ENCODE results near the gene PRRT1. TPM values are rescaled to one million over a fixed set of nuclear protein-coding genes. Genes with fewer than 3 reads are reported as not detected.
A peak's percentile ranks its signal among the peaks of the same experiment; 100 is the strongest.

PRRT1 gene
- total and polyA plus RNA-seq, 4 donors, result 0.08 to 0.24 (median 0.19) TPM; not detected in 1

DNA sequence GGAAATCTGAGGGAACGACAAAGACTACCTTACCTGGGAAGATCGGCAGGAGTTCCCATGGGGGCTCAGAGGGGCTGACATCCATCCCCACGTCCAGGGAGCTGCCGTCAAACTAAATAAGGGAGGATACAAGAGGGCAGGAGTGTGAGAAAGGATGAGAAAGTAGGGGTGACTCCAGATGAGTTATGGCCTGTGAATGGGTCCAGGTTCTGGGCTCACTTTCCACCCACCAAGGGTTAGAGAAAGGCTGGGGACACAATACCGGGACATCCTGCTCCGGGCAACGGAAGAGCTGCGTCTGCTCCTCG is 24.4 kb downstream of the PRRT1 start:
- 12% methylated on average over 9 of the region's 9 CpGs for WGBS
- Histone ChIP-seq H3K4me1 (ENCODE audit: control insufficient read depth in 4 of 4, insufficient read depth in 4 of 4, low read length in 3 of 4) (peaks cover 3 to 28% (median 24%) of the 10 kb centered on the region in 4 donors), H3K27ac (ENCODE audit: low read depth in 1 of 2, low read length in 2 of 2) (no peak overlapping the region), H3K36me3 (ENCODE audit: control insufficient read depth in 4 of 4, insufficient read depth in 3 of 4, low read depth in 1 of 4, low read length in 3 of 4) (peaks cover 2 to 12% (median 11%) of the 10 kb centered on the region in 4 donors), H3K9ac (ENCODE audit: low read depth in 1 of 2, low read length in 2 of 2) (peak overlapping the region; percentile 18 to 58), H3K27me3 (ENCODE audit: control insufficient read depth in 4 of 4, insufficient read depth in 4 of 4, low read length in 3 of 4) (no peaks in the 10 kb centered on the region), H3K9me3 (ENCODE audit: control insufficient read depth in 4 of 4, low read length in 3 of 4) (no peaks in the 10 kb centered on the region), H3K4me3 (ENCODE audit: low read depth in 1 of 3, low read length in 3 of 3) (peak overlapping the region; percentile 89 to 98 (median 90))
- no peak for DNase-seq (ENCODE audit: low spot score)
- TF ChIP-seq TAF1 (conservative IDR thresholded peaks at IDR 0.05) (no peak), ZBTB33 (IDR thresholded peaks at IDR 0.05) (no peak), ATF3 (IDR thresholded peaks at IDR 0.05) (no peak), REST (IDR thresholded peaks at IDR 0.05) (no peak), FOXA2 (IDR thresholded peaks at IDR 0.05) (no peak), EGR1 (IDR thresholded peaks at IDR 0.05; ENCODE audit: low read depth in 2 of 2) (no peak), JUND (IDR thresholded peaks at IDR 0.05) (no peak), HNF4A (conservative IDR thresholded peaks at IDR 0.05) (no peak), GABPA (IDR thresholded peaks at IDR 0.05 in 1 of 2, conservative IDR thresholded peaks at IDR 0.05 in 1 of 2) (no peak), RAD21 (IDR thresholded peaks at IDR 0.05) (no peak), SP1 (IDR thresholded peaks at IDR 0.05) (no peak), NR2F2 (IDR thresholded peaks at IDR 0.05) (no peak), FOXA1 (IDR thresholded peaks at IDR 0.05) (no peak), RXRA (IDR thresholded peaks at IDR 0.05) (no peak), YY1 (IDR thresholded peaks at IDR 0.05) (no peak), HNF4G (IDR thresholded peaks at IDR 0.05) (no peak)
- TF ChIP-seq, protein P1, sequence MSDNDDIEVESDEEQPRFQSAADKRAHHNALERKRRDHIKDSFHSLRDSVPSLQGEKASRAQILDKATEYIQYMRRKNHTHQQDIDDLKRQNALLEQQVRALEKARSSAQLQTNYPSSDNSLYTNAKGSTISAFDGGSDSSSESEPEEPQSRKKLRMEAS (IDR thresholded peaks at IDR 0.05), result no peak
- TF ChIP-seq, protein P2, sequence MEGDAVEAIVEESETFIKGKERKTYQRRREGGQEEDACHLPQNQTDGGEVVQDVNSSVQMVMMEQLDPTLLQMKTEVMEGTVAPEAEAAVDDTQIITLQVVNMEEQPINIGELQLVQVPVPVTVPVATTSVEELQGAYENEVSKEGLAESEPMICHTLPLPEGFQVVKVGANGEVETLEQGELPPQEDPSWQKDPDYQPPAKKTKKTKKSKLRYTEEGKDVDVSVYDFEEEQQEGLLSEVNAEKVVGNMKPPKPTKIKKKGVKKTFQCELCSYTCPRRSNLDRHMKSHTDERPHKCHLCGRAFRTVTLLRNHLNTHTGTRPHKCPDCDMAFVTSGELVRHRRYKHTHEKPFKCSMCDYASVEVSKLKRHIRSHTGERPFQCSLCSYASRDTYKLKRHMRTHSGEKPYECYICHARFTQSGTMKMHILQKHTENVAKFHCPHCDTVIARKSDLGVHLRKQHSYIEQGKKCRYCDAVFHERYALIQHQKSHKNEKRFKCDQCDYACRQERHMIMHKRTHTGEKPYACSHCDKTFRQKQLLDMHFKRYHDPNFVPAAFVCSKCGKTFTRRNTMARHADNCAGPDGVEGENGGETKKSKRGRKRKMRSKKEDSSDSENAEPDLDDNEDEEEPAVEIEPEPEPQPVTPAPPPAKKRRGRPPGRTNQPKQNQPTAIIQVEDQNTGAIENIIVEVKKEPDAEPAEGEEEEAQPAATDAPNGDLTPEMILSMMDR (IDR thresholded peaks at IDR 0.05; ENCODE audit: low read depth, low read length, missing input control), result no peak

Measured in liver (tissue), 9 donors.